GM19397 (cell line): ENCODE results near the gene POU4F2.
"Not testable (repeated sequence)": the region's sequence is repeated elsewhere in the genome, so short reads cannot be mapped to it uniquely, and the experiment has no call there.

Experiments
- ATAC-seq: cut with Tn5 transposase; IDR thresholded peaks from one replicate; pipeline ENCODE4 v1.9.1; 2021; ENCODE audit warnings: mild to moderate bottlenecking, moderate library complexity; ENCODE audit not compliant: unreplicated experiment

Gene POU4F2

GRCh38 chr4:146654687-146655520, 16.2 kb downstream of the POU4F2 start:
- no peak for ATAC-seq

DNA sequence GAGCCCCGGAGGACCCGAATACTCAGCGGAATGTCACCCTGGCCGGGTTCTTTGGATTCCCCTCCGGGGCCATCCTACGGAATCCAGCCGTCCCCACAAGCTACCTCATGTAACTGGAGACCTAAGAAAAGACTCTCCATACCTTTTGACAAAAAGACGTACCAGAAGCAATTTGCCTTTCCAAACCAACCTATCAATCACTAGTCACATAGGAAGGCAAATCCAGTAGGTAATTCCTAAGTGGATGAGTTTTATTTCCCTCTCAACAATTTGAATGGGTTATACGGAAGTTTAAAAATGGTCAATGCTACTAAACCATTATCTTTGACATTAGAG, 16.8 kb downstream of the POU4F2 start:
- no peak for ATAC-seq

GRCh38 chr4:146661367-146661766, 22.7 kb downstream of the POU4F2 start:
- ATAC-seq = no peak

DNA sequence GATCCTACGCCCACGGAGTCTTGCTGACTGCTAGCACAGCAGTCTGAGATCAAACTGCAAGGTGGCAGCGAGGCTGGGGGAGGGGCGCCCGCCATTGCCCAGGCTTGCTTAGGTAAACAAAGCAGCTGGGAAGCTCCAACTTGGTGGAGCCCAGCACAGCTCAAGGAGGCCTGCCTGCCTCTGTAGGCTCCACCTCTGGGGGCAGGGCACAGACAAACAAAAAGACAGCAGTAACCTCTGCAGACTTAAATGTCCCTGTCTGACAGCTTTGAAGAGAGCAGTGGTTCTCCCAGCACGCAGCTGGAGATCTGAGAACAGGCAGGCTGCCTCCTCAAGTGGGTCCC, 25.2 kb downstream of the POU4F2 start:
- not testable (repeated sequence) for ATAC-seq

DNA sequence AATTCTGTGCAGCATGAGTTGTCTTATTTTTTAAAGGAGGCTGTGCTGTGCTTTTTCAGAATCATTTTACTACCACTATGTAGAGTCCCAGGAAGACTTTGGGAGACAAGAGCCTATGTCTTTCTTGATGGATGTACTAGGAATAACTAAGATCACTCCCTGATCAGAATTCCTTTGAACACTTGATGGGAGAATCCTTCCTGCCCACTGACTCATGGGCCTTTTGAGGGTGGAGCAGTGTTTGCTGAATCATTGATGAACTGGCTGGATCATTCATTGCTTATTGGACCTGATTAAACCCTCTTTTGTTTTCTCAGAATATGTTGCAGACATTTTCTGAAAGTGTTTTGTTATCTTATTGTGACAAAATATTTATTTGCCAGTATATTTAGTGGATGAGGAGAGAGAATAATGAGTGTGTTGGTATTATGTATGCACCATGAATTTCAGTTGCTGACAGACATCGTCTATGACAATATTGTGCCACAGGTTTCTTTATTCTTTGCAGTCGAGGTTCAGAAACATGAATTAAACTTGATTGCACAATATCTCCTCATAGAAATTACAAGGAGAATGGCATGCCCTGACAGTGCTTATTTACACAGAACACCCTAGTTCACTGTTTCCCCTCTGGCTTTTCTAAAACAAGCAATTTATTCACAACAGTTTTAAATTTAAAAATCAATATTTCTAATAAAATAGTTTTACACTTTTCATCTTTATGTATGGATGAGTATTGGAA, 36.3 kb downstream of the POU4F2 start:
- ATAC-seq = no peak
